ENCODE measurements around the gene NEDD4. TPM values are rescaled to one million over a fixed set of nuclear protein-coding genes. Genes with fewer than 3 reads are reported as not detected.
"Not testable (repeated sequence)": the region's sequence is repeated elsewhere in the genome, so short reads cannot be mapped to it uniquely, and the experiment has no call there.

Gene NEDD4
- total RNA-seq, 1 donor: 48.5 TPM

GRCh38 chr15:56004281-56004680 lies 10.9 kb upstream of the NEDD4 start:
- not testable (repeated sequence) for H3K79me2 ChIP-seq (ENCODE audit: insufficient read depth, low read length); H3K4me2 ChIP-seq (ENCODE audit: insufficient read depth, low read length); H3K27ac ChIP-seq (ENCODE audit: low read depth, low read length); H3K4me3 ChIP-seq (ENCODE audit: insufficient read depth, low read length); H3K4me1 ChIP-seq (ENCODE audit: insufficient read depth, low read length); H3K27me3 ChIP-seq (ENCODE audit: insufficient read depth, low read length); H3K9me3 ChIP-seq (ENCODE audit: low read depth, low read length); DNase-seq (ENCODE audit: insufficient read length, low spot score, missing footprints); H4K20me1 ChIP-seq (ENCODE audit: insufficient read depth, low read length); H2AFZ ChIP-seq (ENCODE audit: low read length); H3K36me3 ChIP-seq (ENCODE audit: insufficient read depth, low read length)

- H3K27ac ChIP-seq (ENCODE audit: low read depth, low read length); H2AFZ ChIP-seq (ENCODE audit: low read length); H3K9me3 ChIP-seq (ENCODE audit: low read depth, low read length); H3K27me3 ChIP-seq (ENCODE audit: insufficient read depth, low read length); H3K79me2 ChIP-seq (ENCODE audit: insufficient read depth, low read length); H3K4me1 ChIP-seq (ENCODE audit: insufficient read depth, low read length); H3K4me2 ChIP-seq (ENCODE audit: insufficient read depth, low read length); H4K20me1 ChIP-seq (ENCODE audit: insufficient read depth, low read length); H3K36me3 ChIP-seq (ENCODE audit: insufficient read depth, low read length); DNase-seq (ENCODE audit: insufficient read length, low spot score, missing footprints); H3K4me3 ChIP-seq (ENCODE audit: insufficient read depth, low read length): not testable (repeated sequence)
Measured at GRCh38 chr15:56003777-56004176, 10.4 kb upstream of the NEDD4 start.

- not testable (repeated sequence) for H3K4me2 ChIP-seq (ENCODE audit: insufficient read depth, low read length); DNase-seq (ENCODE audit: insufficient read length, low spot score, missing footprints); H4K20me1 ChIP-seq (ENCODE audit: insufficient read depth, low read length); H3K27ac ChIP-seq (ENCODE audit: low read depth, low read length); H2AFZ ChIP-seq (ENCODE audit: low read length); H3K27me3 ChIP-seq (ENCODE audit: insufficient read depth, low read length); H3K4me1 ChIP-seq (ENCODE audit: insufficient read depth, low read length); H3K36me3 ChIP-seq (ENCODE audit: insufficient read depth, low read length); H3K79me2 ChIP-seq (ENCODE audit: insufficient read depth, low read length); H3K9me3 ChIP-seq (ENCODE audit: low read depth, low read length); H3K4me3 ChIP-seq (ENCODE audit: insufficient read depth, low read length)
Measured at GRCh38 chr15:56003277-56003676, 9.9 kb upstream of the NEDD4 start.

- TF ChIP-seq CTCF (IDR thresholded peaks at IDR 0.05; ENCODE audit: extremely low read depth, low read depth, low read length): no peak
- H3K4me1 ChIP-seq (ENCODE audit: insufficient read depth, low read length): no peaks in the 10 kb centered on the region
- H3K4me2 ChIP-seq (ENCODE audit: insufficient read depth, low read length): no peak overlapping the region
- no peaks in the 10 kb centered on the region for H4K20me1 ChIP-seq (ENCODE audit: insufficient read depth, low read length)
- DNase-seq (ENCODE audit: insufficient read length, low spot score, missing footprints): peak; percentile 68
- no peaks in the 10 kb centered on the region for H3K27me3 ChIP-seq (ENCODE audit: insufficient read depth, low read length)
- H3K4me3 ChIP-seq (ENCODE audit: insufficient read depth, low read length): no peak overlapping the region
- no peaks in the 10 kb centered on the region for H3K79me2 ChIP-seq (ENCODE audit: insufficient read depth, low read length)
- H2AFZ ChIP-seq (ENCODE audit: low read length): no peak overlapping the region
- H3K36me3 ChIP-seq (ENCODE audit: insufficient read depth, low read length): no peaks in the 10 kb centered on the region
- no peak overlapping the region for H3K27ac ChIP-seq (ENCODE audit: low read depth, low read length)
- no peaks in the 10 kb centered on the region for H3K9me3 ChIP-seq (ENCODE audit: low read depth, low read length)
Measured at GRCh38 chr15:56001471-56002078, 8.2 kb upstream of the NEDD4 start.

GRCh38 chr15:55999658-56000057 lies 6.2 kb upstream of the NEDD4 start:
- no peak for TF ChIP-seq CTCF (IDR thresholded peaks at IDR 0.05; ENCODE audit: extremely low read depth, low read depth, low read length)
- no peak for DNase-seq (ENCODE audit: insufficient read length, low spot score, missing footprints)

More at GRCh38 chr15:55999658-56000057, 6.2 kb upstream of the NEDD4 start:
- no peak overlapping the region for H3K27ac ChIP-seq (ENCODE audit: low read depth, low read length)
- H2AFZ ChIP-seq (ENCODE audit: low read length): no peak overlapping the region
- H3K27me3 ChIP-seq (ENCODE audit: insufficient read depth, low read length): no peaks in the 10 kb centered on the region
- peaks cover under 1% of the 10 kb centered on the region for H3K4me1 ChIP-seq (ENCODE audit: insufficient read depth, low read length)
- H3K4me3 ChIP-seq (ENCODE audit: insufficient read depth, low read length): no peak overlapping the region
- no peak overlapping the region for H3K4me2 ChIP-seq (ENCODE audit: insufficient read depth, low read length)
- H3K9me3 ChIP-seq (ENCODE audit: low read depth, low read length): no peaks in the 10 kb centered on the region
- H4K20me1 ChIP-seq (ENCODE audit: insufficient read depth, low read length): no peaks in the 10 kb centered on the region
- no peaks in the 10 kb centered on the region for H3K79me2 ChIP-seq (ENCODE audit: insufficient read depth, low read length)
- H3K36me3 ChIP-seq (ENCODE audit: insufficient read depth, low read length): no peaks in the 10 kb centered on the region
